ENCODE results near the gene HSF4. TPM values are rescaled to one million over a fixed set of nuclear protein-coding genes. Genes with fewer than 3 reads are reported as not detected.

HSF4 gene
- total RNA-seq, 1 donor from 2014 or later, result 54.3 TPM

- Histone ChIP-seq H3K36me3 (peaks cover 0 to 79% of the 10 kb centered on the region in 2 donors), H3K4me3 (no peak overlapping the region), H3K27ac (no peak overlapping the region), H3K27me3 (no peaks in the 10 kb centered on the region), H3K9me3 (no peaks in the 10 kb centered on the region), H3K4me1 (no peaks in the 10 kb centered on the region)
- TF ChIP-seq POLR2A (IDR thresholded peaks at IDR 0.05) (no peak), CTCF (IDR thresholded peaks at IDR 0.05) (no peak), POLR2AphosphoS5 (IDR thresholded peaks at IDR 0.05; ENCODE audit: insufficient read depth in 1 of 2, low read depth in 1 of 2) (no peak)
- DNase-seq (ENCODE audit: extremely low spot score in 2 of 2), result no peak
- intact Hi-C loops (cut with DNase I), result no loop called here
Measured at GRCh38 chr16:67137605-67138004, 26.9 kb upstream of the HSF4 start.

DNA sequence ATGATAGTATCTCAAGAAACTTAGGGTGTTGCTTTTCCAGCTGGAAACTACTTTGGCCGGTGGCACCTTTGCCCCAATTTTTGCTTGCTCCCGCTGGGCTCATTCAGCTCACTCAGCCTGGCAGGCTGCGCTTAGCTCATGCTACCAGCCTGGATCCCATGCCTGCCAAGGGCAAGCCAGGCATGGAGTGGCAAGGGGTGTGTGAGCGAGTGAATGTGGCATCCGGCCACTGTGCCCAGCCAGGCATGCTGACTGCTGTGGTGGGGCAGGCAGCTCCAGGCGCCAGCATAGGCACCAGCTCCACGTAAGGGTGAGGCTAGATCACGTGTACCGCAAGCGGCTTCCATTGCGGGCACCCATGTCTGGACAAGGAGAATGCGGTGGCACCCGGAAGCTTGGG is 23.2 kb upstream of the HSF4 start:
- TF ChIP-seq CTCF (IDR thresholded peaks at IDR 0.05), result no peak
- Histone ChIP-seq H3K4me1 (no peaks in the 10 kb centered on the region), H3K27me3 (no peaks in the 10 kb centered on the region), H3K4me3 (no peak overlapping the region), H3K36me3 (peaks cover 0 to 83% of the 10 kb centered on the region in 2 donors), H3K9me3 (no peaks in the 10 kb centered on the region), H3K27ac (no peak overlapping the region)
- intact Hi-C loops (cut with DNase I), result no loop called here
- no peak for DNase-seq (ENCODE audit: extremely low spot score in 2 of 2)

DNA sequence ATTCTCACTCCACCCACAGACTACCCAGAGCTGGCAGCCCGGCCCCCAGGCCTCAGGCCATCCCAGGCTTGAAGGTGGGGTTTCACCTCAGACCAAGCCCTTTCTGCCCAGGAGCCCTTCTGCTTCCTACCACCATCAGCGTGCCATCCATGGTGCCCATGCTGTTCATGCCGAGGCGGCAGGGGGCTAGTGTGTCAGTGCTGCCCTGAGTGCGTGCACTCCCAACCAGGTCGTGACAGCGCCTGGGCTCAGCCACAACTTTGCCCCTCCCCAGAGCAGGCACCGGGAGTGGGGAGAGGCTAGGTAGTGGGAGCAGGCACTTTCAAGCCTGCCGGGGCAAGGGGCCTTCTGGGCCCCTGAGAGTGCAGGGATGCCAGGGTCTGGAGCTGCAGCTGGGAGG is 22.2 kb upstream of the HSF4 start:
- Histone ChIP-seq H3K27ac (no peak overlapping the region), H3K4me1 (no peaks in the 10 kb centered on the region), H3K9me3 (no peaks in the 10 kb centered on the region), H3K4me3 (no peak overlapping the region), H3K27me3 (no peaks in the 10 kb centered on the region), H3K36me3 (peaks cover 0 to 83% of the 10 kb centered on the region in 2 donors)
- TF ChIP-seq POLR2AphosphoS5 (IDR thresholded peaks at IDR 0.05; ENCODE audit: insufficient read depth in 1 of 2, low read depth in 1 of 2) (no peak), CTCF (IDR thresholded peaks at IDR 0.05) (no peak), POLR2A (IDR thresholded peaks at IDR 0.05) (no peak)
- DNase-seq (ENCODE audit: extremely low spot score in 2 of 2), result no peak
- intact Hi-C loops (cut with DNase I), result no loop called here

GRCh38 chr16:67144943-67145342 is 19.6 kb upstream of the HSF4 start:
- no peak for DNase-seq (ENCODE audit: extremely low spot score in 2 of 2)
- H3K36me3 ChIP-seq, result peaks cover 0 to 86% of the 10 kb centered on the region in 2 donors
- H3K4me3 ChIP-seq, result no peak overlapping the region
- H3K9me3 ChIP-seq, result no peaks in the 10 kb centered on the region
- intact Hi-C loops (cut with DNase I), result no loop called here
- H3K4me1 ChIP-seq, result no peaks in the 10 kb centered on the region
- no peaks in the 10 kb centered on the region for H3K27me3 ChIP-seq
- H3K27ac ChIP-seq, result no peak overlapping the region
- TF ChIP-seq POLR2AphosphoS5 (IDR thresholded peaks at IDR 0.05; ENCODE audit: insufficient read depth in 1 of 2, low read depth in 1 of 2), result no peak
- TF ChIP-seq POLR2A (IDR thresholded peaks at IDR 0.05), result no peak
- TF ChIP-seq CTCF (IDR thresholded peaks at IDR 0.05), result no peak

DNA sequence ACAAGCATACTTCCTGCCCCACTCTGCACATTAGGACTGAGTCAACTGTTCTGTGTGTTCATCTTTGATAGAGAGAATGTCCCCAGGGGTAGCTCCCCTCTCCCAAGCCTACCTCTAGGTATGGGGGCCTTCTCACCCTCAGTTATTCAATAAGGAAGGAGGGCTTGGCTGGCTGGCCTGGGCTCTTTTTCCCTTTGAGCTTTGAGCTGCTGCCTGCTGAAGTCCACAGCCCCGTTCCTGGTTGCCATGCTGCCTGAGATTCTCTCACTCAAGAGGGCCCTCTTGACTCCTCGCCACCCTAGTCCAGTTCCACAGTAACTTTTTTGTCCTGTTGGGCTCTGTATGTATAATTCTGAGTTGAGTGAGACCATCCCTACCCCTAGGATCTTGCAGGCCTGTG is 18.8 kb upstream of the HSF4 start:
- Histone ChIP-seq H3K27me3 (no peaks in the 10 kb centered on the region), H3K4me1 (no peaks in the 10 kb centered on the region), H3K4me3 (no peak overlapping the region), H3K36me3 (peaks cover 0 to 78% of the 10 kb centered on the region in 2 donors), H3K27ac (no peak overlapping the region), H3K9me3 (no peaks in the 10 kb centered on the region)
- intact Hi-C loops (cut with DNase I), result no loop called here
- TF ChIP-seq CTCF (IDR thresholded peaks at IDR 0.05), result no peak
- TF ChIP-seq POLR2A (IDR thresholded peaks at IDR 0.05), result no peak
- no peak for TF ChIP-seq POLR2AphosphoS5 (IDR thresholded peaks at IDR 0.05; ENCODE audit: insufficient read depth in 1 of 2, low read depth in 1 of 2)
- no peak for DNase-seq (ENCODE audit: extremely low spot score in 2 of 2)
